NCI-H82 treated with DMSO at 0.1 percent for 48 hours (cell line): ENCODE measurements around the gene SCARF1.

ENCODE experiments used
- DNase-seq: peaks from one replicate; lab custom pipeline; 2025; ENCODE audit not compliant: unreplicated experiment; lab: John Stamatoyannopoulos, UW

SCARF1 gene

DNA sequence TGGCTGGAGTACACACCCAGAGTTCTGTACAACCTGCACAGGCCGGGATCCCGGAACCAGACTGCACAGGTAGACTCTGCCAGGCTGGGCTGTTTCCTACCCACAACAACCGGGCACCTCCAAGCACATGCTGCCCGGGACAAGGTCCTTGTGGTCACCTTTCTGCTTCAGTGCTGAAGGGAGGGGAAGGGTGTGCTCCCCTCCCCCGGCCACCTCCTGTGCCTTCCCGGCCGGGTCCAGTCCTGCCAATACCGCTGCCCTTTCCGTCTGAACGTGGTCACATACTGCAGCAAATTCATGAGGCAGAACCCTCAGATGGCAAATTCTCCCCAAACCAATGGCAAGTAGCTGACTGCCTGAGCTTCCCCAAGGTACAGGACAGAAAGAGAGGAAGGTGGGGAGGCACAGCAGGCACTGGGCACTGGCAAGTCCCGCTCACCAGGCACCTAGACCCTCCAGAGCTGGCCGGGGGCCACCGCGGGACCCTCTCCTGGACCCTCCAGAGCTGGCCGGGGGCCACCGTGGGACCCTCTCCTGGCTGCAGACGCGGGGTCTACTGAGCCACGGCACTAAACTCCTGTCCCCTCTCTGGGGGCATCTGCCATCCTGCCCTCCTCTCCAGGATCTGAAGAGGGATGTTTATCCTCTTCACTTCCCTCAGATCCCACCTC is 39.7 kb downstream of the SCARF1 start:
- DNase-seq, result no peak

- no peak for DNase-seq
Measured at GRCh38 chr17:1604831-1605528, 40.6 kb downstream of the SCARF1 start.

DNA sequence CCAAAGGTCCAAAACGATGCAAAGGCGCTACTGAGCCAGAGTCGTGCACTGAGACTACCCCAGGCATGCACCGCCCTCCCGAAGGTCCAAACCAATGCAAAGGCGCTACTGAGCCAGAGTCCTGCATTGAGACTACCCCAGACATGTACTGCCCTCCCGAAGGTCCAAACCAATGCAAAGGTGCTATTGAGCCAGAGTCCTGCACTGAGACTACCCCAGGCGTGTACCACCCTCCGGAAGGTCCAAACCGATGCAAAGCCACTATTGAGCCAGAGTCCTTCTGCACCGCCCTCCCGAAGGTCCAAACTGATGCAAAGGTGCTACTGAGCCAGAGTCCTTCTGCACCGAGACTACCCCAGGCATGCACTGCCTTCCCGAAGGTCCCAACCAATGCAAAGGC is 44.0 kb downstream of the SCARF1 start:
- DNase-seq, result no peak

DNA sequence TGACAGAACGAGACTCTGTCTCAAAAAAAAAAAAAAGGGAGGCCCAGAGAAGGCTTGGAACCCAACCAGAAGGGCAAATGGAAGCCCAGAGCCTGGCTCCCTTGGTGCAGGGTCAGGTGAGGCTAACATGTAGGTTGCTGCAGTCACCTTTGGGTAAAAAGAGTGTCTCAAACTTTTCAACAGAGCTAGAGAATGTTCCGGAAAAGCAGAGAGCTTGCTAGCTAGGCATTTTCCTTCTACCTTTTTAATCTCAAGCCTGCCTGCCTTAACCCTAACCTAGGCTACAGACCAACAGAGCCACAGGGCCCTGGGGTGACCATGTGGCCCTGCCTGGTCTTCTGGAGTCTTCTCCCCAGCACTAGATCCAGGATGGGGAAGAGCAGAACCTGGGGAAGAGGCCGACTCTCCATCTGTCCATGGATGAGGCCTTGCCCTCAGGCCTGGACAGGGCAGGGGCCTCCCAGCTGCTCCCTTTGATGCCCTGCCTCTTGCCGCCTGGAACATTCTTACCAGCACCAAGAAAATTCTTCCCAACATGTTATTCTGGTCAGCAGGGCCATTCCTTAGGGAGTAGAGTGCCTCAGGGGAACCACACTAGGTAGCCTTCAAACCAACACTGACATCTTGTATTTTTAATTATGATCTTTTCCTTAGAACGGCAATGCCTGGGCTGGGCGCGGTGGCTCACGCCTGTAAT is 47.0 kb downstream of the SCARF1 start:
- DNase-seq, result no peak

DNA sequence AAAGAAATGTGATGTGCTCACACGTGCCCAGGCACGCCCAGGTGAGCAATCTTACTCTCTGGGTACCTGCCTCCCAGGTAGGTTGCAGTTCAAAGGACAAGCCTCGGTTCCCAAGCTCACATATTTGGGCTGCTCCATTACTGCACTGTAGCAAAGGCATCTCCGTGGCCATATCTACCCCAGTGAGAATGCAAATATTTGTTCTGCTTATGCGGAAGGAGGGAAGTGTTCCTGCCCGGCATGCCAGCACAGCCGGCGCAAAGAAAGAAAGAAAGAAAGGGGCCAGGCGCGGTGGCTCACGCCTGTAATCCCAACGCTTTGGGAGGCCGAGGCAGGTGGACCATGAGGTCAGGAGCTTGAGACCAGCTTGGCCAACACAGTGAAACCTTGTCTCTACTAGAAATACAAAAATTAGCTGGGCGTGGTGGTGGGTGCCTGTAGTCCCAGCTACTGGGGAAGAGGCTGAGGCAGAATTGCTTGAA is 47.6 kb downstream of the SCARF1 start:
- DNase-seq, result no peak

GRCh38 chr17:1593630-1593931 is 52.0 kb downstream of the SCARF1 start:
- no peak for DNase-seq

DNA sequence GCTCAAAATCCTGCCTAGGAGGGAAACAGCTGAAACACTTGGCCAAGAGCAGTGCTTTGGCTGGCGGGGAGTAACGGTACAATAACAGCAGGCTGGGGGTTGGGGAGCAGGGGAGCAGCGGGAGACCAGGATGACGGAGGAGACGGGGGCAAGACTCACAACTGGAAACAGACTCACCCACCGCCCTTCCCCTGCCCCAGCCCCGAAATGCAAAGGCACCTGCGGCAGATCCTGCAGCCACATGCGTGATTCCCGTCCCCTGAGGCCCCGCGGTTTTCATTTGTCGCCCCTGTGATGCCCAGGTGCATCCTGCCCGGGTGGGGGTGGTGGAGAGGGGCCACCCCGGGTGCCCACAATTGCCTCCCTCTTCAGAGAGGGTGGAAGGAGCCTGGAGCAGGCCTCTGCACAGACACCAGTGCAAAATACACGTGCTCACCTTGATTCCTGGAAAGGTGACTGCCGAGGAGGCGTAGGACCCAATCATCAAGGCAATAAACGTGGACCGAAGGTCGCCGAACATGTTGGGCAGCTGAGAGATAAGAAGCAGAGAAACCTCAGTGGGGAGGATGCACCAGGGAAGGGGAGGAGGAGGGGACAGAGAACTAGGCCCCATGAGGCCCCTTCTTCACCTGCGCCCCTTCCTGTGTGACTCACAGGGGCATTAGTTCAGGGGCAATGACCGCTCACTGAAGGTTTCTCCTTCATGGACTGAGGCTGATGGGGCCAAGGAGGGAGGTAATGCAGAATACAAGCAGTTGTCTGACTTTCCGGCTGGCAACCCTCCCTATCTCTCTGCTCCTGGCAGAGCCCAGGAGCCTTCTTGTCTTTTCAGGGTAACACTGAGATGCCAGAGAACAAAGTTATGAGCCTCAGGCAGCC is 52.5 kb downstream of the SCARF1 start:
- no peak for DNase-seq

DNA sequence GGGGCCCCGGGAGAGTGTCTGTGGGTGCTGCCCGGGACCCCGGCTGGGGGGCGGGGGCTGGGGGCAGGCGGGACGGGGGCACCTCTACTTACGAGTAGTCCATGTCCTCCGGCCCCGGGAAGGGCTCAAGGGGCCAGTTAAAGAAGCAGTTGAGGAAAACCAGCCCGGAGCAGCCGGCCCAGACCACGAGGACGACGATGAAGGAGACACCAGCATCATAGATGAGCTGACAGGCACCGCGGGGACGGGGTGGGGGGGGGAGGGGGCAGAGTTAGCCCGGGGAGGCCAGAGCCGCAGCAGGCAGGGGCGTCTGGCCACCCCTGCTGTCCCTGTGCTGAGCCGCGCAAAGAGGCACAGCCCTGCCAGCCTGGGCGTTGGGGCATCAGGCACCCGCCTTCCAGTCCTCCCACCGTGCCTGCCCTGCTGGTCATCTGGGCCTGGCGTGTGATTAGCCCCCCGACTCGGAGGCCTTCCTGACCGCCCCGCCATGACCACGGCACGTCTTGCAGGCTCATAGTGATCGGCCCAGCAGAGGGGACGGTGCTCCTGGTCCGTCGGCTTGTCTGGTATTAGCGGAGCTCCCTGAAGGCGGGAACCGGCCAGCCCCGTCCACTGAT is 54.0 kb downstream of the SCARF1 start:
- no peak for DNase-seq

DNA sequence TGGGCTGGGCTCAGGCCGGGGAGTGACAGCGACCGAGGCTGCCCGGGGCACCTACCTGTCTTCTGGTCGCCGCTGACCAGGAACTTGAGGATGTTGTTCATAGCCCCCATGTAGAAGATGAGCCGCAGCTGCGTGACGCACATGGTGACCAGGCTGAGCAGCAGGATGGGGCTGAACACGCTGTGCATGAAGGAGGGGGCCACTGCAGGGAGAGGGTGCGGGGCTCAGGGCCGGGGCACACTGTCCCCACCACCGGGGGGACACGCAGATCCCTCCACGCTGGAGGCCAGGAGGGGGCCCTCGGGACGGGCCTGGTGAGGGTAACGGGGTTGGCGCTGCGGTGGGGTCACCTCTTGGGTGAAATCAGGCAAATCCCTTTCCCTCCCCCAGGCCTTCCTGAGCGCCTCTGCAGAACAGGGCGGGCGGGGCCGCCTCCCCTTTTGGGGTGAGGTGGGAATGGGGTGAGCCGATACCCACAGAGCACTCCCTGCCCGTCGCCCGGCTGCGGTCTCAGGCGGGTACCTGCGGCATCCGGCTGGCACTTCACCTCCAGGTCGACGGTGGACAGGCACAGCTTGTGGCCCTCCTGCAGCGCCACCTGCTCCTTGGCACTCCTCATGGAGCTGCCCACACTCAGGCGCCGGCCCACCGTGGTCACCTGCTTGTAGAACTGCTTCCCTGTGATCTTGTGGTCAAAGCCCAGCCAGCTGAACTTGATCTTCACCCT is 54.6 kb downstream of the SCARF1 start:
- DNase-seq, result no peak

DNA sequence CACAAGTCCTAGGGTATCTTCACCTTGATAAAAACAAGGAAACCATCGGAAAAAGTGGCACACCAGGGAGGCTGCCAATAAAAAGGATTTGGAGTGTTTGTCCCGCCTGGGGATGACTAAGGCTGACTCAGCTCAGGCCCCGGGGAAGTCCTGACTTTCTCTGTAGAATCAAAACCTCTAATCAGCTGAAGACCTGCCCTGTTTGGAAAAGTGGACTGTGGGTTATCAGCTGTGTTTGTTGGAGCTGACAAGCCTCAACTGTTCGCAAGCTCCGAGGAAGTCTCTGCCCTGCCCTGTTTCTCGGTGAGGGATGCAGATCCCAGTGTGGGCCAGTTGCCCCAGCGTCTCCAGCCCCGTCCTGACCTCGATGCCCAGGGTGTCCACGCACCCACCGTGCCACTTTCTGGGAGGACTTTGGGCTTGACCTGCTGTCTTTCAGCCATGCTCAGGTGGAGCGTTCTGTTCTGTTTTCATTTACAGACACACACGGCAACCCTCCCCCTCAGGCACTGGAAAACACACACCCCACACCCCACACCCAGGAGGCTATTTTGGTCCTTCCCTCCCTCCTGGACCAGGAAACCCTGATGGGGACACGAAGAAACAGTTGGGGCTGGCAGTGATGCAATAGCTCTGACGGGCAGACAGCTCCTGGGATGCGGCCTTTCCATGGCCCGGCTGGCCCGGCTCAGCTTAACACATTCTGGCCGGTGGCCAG is 55.3 kb downstream of the SCARF1 start:
- DNase-seq, result no peak

- DNase-seq, result no peak
Measured at GRCh38 chr17:1588821-1589585, 56.5 kb downstream of the SCARF1 start.

DNA sequence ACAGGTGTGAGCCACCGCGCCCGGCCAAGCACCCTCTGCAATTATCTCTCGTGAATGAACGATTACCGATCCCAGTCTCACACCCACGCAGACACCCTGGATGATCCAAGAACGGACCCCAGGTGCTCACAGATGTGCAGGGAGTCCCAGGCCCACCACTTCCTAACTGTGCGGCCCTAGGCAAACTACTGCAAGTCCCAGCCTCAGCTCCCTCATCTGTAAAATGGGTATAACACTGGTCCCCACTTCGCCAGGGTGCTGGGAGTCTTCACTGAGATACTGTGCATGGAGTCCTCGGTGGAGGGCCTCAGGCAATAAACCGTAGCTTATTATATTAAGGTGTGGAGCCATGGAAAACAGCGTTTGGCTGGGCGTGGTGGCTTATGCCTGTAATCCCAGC is 61.4 kb downstream of the SCARF1 start:
- no peak for DNase-seq
